HG02938 (cell line): Measurements from ENCODE around the gene TEKT5.

Experiments used
- ATAC-seq: cut with Tn5 transposase; IDR thresholded peaks from one replicate; pipeline ENCODE4 v1.9.1; 2021; ENCODE audit warnings: mild to moderate bottlenecking, moderate library complexity; ENCODE audit not compliant: unreplicated experiment

The TEKT5 gene

DNA sequence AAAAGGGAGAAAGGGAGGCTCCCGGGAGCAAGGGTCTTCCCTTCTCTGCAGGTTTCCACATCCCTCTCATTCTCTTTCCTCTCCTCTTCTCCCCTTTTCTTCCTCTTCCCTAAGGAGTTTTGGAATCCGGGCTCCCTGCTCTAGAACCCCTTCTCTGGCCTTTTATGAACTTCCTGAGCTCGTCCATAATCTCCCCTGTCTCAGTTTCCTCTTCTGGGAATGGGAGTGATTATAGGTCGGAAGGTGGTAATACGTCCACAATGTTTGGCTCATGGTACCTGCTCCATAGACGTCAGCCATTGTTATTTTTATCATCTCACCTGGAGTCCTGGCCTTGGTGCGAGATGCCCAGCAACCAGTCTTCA, 113.9 kb downstream of the TEKT5 start:
- ATAC-seq, result no peak

DNA sequence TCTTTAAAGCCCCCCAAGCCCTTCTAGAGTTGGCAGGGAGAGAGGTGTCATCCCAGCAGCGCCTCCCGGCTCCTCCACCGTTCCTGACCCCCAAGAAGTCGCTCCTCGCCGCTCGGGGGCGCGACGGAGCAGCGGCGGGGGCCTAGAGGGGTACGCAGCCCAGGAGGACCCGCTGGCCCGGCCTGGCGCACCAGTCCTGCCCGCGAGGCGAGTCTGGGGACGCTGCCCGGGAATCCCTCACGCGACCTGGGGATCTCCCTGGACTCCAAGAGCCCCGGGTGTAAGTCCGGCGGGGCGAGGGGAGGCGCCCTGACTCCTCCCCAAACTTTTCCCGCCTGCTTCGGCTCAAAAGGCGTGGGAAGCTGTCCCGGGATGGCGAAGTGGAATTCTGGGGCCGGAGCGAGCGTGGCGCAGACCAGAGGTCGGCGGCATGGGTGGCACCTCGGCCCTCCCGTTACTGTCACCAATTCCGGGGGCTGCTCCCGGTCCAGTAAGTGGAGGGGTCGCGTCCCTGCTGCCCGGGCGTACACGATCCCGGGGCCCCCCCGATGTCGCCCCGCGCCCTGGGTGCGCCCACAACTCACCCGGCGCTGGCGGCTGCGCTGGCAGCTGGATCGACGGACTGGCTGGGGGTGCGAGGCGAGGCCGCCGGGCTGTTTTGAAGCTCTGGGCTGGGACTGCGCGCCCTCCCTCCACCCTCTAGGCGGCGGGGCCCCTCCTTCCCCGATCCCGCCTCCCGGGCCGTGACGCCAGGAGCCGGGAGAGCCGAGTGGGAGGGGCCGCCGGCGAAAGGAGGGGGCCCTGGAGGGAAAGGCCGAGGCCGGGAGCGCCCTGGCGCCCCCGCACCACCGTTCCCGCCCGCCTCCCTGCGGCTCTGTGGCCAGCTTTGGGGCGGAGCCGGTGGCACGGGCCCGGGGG, 114.5 kb downstream of the TEKT5 start, which contains the start of gene EMP2:
EMP2 (minus strand) TSS at position 634 of the 918 bp plus-strand sequence. CDS start 32,981 bp downstream, outside the sequence.
- ATAC-seq, result no peak

- no peak for ATAC-seq
Measured at GRCh38 chr16:10579575-10579964, 115.2 kb downstream of the TEKT5 start.

GRCh38 chr16:10578474-10579316, 116.0 kb downstream of the TEKT5 start:
- ATAC-seq, result no peak
